Neural crest cell (in vitro differentiated cells): ENCODE measurements around the gene C13orf46. TPM values are rescaled to one million over a fixed set of nuclear protein-coding genes. Genes with fewer than 3 reads are reported as not detected.

ENCODE experiments used
- DNase-seq: peaks from one replicate; pipeline ENCODE4 v3.0.0; 2021; ENCODE audit warnings: low read depth, mixed read lengths, low spot score
- H3K27ac Mint-ChIP-seq: one replicate; pipeline ENCODE4 v1.8.0; 2021; ENCODE audit warnings: mild to moderate bottlenecking, mixed read lengths; ENCODE audit not compliant: unreplicated experiment
- H3K27me3 Mint-ChIP-seq: 2 replicates; pipeline ENCODE4 v1.8.0; 2021; ENCODE audit warnings: low read depth, mild to moderate bottlenecking, mixed read lengths
- H3K36me3 Mint-ChIP-seq: 2 replicates; pipeline ENCODE4 v1.8.0; 2021; ENCODE audit warnings: low read depth, mild to moderate bottlenecking, mixed read lengths
- H3K4me1 Mint-ChIP-seq: 2 replicates; pipeline ENCODE4 v1.8.0; 2021; ENCODE audit warnings: mixed read lengths
- H3K4me3 Mint-ChIP-seq: one replicate; pipeline ENCODE4 v1.8.0; 2021; ENCODE audit warnings: mild to moderate bottlenecking, mixed read lengths
- H3K9me3 Mint-ChIP-seq: 2 replicates; pipeline ENCODE4 v1.8.0; 2021; ENCODE audit warnings: mixed read lengths
- CTCF ChIP-seq: fragments of 200-600 bp; sonication (generic); conservative IDR thresholded peaks from 2 replicates; pipeline ENCODE4 v1.5.0; 2021; ENCODE audit warnings: antibody characterized with exemption, mild to moderate bottlenecking
- total RNA-seq: library from RNA; stranded (reverse); gene quantifications from 2 replicates; pipeline ENCODE4 v1.2.1, GENCODE V29; 2021

C13orf46 gene
- total RNA-seq, 1 donor from 2014 or later: 1.9 TPM

- no peak for TF ChIP-seq CTCF
- Mint-ChIP-seq H3K27me3 (no peaks in the 10 kb centered on the region), H3K27ac (no peak overlapping the region), H3K4me3 (no peak overlapping the region), H3K9me3 (no peaks in the 10 kb centered on the region), H3K4me1 (no peaks in the 10 kb centered on the region), H3K36me3 (peaks cover 12% of the 10 kb centered on the region)
- no peak for DNase-seq
Measured at GRCh38 chr13:114012141-114012540, 38.3 kb upstream of the C13orf46 start.

- no peak for TF ChIP-seq CTCF
- DNase-seq: no peak
- no peaks in the 10 kb centered on the region for H3K27me3 Mint-ChIP-seq
- H3K36me3 Mint-ChIP-seq: peaks cover 12% of the 10 kb centered on the region
- H3K27ac Mint-ChIP-seq: no peak overlapping the region
- no peaks in the 10 kb centered on the region for H3K4me1 Mint-ChIP-seq
- no peaks in the 10 kb centered on the region for H3K9me3 Mint-ChIP-seq
- H3K4me3 Mint-ChIP-seq: no peak overlapping the region
Measured at GRCh38 chr13:114011226-114011625, 37.4 kb upstream of the C13orf46 start.

- Mint-ChIP-seq H3K27ac (no peak overlapping the region), H3K4me3 (no peak overlapping the region), H3K9me3 (no peaks in the 10 kb centered on the region), H3K27me3 (no peaks in the 10 kb centered on the region), H3K4me1 (no peaks in the 10 kb centered on the region), H3K36me3 (peaks cover 12% of the 10 kb centered on the region)
- TF ChIP-seq CTCF: no peak
- DNase-seq: no peak
Measured at GRCh38 chr13:114010401-114011101, 36.7 kb upstream of the C13orf46 start.

- no peak overlapping the region for H3K4me3 Mint-ChIP-seq
- H3K27ac Mint-ChIP-seq: no peak overlapping the region
- H3K36me3 Mint-ChIP-seq: peaks cover 12% of the 10 kb centered on the region
- H3K9me3 Mint-ChIP-seq: no peaks in the 10 kb centered on the region
- no peaks in the 10 kb centered on the region for H3K27me3 Mint-ChIP-seq
- no peaks in the 10 kb centered on the region for H3K4me1 Mint-ChIP-seq
- no peak for TF ChIP-seq CTCF
- no peak for DNase-seq
Measured at GRCh38 chr13:114009590-114010400, 35.9 kb upstream of the C13orf46 start.

GRCh38 chr13:114008964-114009589 lies 35.2 kb upstream of the C13orf46 start:
- H3K27ac Mint-ChIP-seq: no peak overlapping the region
- no peaks in the 10 kb centered on the region for H3K4me1 Mint-ChIP-seq
- H3K27me3 Mint-ChIP-seq: no peaks in the 10 kb centered on the region
- no peak overlapping the region for H3K4me3 Mint-ChIP-seq
- peaks cover 12% of the 10 kb centered on the region for H3K36me3 Mint-ChIP-seq
- no peak for TF ChIP-seq CTCF
- no peaks in the 10 kb centered on the region for H3K9me3 Mint-ChIP-seq
- no peak for DNase-seq
